SKM-1 treated with dmso at 0.1 percent for 144 hours (cell line): ENCODE measurements around the gene TMEM132D.

Experiments
- DNase-seq: peaks from one replicate; lab custom pipeline; 2025; ENCODE audit not compliant: unreplicated experiment; lab: John Stamatoyannopoulos, UW

Gene TMEM132D

DNA sequence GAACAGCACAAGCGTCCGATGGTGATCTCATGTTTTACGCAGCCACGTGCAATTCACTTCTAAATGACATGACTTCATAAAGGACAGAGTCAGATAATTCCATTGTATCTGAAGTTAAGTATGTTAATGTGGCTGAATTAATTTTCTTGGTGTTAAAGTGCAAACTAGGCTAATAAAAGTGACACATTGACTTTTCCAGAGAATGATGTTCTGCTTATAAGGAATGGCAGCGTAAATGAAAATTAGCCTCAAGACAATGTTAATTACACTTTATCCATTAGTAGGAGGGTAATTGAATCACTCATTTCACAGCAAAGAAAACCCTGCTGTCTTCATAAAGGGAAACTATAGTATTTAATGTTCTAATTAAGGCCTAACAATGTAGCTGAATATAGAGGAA lies 624.1 kb downstream of the TMEM132D start:
- no peak for DNase-seq

DNA sequence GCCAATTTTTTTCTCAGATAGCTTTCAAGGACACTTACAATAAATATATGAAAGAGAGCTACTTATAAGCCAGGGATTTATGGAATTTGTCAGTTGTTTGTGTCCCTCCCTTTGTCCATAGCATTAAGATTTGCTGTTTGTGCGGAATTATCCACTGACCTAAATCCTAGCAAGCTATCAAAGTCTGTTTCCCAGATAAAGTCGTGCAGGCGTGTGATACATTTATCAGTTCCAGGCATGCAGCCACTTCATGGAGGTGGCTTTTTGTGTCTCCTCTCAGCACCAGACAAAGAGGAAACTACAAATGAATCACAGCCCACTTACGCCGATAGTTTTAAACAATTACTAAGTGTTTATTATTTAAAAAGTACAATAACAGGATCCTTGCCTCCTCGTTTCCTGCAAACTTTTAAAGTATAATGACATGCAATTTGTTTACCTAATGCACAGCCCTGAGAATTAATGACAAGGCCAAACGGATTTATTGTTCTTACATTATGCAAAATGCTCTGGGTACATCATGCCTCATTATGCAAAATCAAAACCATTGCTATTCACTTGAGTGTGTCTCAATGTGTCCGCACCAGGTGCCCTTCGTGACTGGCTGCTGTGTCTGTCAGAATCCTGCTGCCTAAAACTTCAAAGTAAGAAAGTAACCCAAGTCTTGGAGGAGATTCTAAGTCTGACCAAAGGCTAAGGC lies 627.3 kb downstream of the TMEM132D start:
- DNase-seq: no peak

- no peak for DNase-seq
Measured at GRCh38 chr12:129269756-129270495, 633.9 kb downstream of the TMEM132D start.

DNA sequence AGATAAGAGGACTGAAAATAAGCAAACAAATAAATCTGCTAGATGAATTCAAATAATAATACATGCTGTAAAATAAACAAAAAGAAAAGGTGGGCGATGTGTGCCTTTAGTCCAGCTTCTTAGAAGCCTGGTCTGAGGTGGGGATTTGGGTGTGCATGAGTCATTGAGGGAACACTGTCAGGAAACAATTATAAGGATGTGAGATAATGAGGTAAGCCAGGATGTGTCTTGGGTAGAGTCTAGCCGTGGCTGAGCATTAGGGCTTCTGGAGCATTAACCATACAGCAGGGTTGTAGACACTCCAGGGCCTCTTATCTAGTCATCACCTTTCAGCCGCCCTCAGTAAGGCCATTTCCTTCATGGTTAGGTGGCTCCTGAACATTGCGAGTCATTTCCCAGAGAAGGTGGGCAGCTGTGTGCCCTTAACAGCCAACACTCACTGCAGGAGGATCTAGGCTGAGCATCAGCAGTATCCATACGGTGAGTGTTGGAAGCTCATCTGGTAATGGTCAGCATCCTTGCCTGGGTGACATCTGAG lies 645.0 kb downstream of the TMEM132D start:
- DNase-seq: no peak

DNA sequence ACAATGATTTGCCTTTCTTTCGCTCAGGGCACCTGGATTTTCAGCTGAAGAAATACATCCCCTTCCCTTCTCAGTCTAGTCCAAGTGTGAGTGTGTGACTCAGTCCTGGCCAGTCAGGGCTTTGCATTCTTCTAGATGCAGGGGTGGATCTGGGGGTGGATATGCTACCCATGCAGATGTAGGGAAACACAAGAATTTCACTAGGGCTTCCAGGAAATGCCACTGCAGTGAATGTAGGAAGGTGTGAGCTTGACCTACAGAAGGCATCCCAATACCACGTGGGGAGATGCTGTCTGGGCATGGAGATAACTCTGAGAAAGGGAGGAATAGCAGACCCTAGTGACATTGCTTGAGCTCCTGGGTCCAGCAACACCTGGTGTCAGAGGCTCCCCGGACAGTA lies 646.3 kb downstream of the TMEM132D start:
- no peak for DNase-seq

DNA sequence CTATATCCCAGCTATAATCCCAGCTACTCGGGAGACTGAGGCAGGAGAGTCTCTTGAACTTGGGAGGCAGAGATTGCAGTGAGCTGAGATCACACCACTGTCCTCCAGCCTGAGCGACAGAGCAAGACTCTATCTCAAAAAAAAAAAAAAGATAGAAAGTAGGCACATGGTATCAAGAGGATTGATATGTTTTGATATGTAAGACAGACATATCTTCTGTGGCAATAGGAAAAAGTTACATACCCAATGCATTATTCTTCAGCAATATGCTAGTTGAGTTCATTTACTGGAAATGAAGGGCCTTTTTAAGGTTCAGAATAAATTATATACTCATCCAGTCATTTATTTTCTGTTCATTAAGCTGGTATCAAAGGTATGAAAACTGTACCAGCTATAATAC lies 657.2 kb downstream of the TMEM132D start:
- DNase-seq: no peak

GRCh38 chr12:129245769-129246168 lies 658.1 kb downstream of the TMEM132D start:
- DNase-seq: no peak

- DNase-seq: no peak
Measured at GRCh38 chr12:129241852-129242251, 662.0 kb downstream of the TMEM132D start.

DNA sequence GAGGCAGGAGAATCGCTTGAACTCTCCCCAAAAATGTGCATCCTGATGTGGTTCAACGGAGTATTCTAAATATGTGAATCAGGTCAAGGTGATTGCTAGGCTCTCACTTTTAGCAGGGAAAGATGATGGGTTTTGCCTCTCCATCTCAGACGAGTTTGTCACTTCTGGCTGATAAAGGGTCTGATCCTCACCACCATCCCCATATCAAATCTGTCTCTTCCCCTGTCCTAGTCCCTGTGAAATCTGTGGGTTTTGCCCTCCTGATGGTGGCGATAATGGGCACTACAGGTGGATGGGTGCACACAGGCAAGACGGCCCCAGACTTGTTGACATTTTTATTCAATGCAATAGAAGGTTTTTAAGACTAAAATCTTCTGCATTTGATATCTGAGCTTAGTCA lies 665.9 kb downstream of the TMEM132D start:
- no peak for DNase-seq

GRCh38 chr12:129234209-129234608 lies 669.6 kb downstream of the TMEM132D start:
- no peak for DNase-seq

DNA sequence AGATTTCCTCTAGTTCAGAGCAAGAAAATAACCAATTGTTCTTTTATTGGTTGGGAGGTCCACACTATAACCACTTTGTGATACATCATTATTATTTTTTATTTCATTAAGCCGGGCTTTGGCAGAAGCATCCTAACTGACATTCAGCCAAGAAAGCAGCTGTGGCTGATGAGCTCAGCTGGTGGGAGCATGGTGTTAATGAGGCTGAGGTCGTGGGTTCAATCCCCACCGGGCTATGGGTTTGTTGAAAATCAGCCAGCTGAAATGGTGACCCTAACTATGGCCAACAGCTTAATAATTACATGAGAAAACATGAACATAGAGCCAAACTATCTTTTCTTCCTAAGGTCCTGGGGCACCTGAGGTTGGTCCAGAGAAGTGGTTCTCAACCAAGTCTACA lies 672.3 kb downstream of the TMEM132D start:
- DNase-seq: no peak

GRCh38 chr12:129230995-129231394 lies 672.8 kb downstream of the TMEM132D start:
- no peak for DNase-seq

DNA sequence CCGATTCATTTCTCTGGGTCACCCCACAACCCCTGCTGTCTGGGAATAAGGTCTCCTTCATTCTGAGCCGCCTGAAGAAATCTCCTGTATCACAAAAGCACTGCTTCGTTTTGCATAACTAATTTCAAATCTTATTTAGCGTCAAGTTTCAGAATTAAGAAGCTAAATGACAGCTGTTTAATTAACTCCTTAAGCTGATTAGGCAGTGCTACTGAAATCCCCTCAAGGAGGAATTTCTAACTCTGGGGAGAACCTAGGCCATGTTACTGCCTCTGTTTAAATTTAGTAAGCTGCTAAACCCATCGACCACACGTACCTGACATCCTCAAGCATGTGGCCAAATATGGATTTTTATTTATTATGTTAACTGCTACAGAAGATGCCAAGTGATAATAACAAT lies 677.0 kb downstream of the TMEM132D start:
- DNase-seq: no peak

GRCh38 chr12:129226005-129226404 lies 677.8 kb downstream of the TMEM132D start:
- no peak for DNase-seq

DNA sequence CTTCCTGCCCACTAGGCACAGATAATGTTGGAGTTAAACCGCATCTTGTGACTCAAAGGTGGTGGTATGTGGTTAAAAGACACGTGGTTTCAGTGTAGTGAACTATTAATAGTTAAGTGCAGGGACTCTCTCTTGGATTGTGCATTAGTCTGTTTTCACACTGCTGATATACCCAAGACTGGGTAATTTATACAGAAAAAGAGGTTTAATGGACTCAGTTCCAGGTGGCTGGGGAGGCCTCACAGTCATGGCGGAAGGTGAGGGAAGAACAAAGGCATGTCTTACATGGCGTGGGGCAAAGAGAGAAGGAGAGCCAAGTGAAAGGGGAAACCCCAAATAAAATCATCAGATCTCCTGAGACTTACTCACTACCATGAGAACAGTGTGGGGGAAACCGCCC lies 688.3 kb downstream of the TMEM132D start:
- DNase-seq: no peak

DNA sequence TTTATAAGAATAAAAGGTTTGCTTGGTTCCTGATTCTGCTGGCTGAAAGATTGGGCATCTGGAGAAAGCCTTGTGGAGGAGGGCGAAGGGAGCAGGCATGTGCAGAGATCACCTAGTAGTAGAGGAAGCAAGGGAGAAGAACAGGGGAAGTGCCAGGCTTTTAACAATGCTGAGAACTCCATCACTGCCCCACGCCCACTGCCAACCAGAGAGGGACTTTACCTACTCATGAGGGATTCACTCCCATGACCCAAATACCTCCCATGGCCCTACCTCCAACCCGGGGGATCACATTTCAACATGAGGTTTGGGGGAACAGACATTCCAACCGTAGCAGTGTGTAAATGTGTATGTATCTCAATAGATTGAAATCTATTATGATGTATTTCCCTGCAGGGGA lies 690.3 kb downstream of the TMEM132D start:
- no peak for DNase-seq

- no peak for DNase-seq
Measured at GRCh38 chr12:129211862-129212630, 691.8 kb downstream of the TMEM132D start.

DNA sequence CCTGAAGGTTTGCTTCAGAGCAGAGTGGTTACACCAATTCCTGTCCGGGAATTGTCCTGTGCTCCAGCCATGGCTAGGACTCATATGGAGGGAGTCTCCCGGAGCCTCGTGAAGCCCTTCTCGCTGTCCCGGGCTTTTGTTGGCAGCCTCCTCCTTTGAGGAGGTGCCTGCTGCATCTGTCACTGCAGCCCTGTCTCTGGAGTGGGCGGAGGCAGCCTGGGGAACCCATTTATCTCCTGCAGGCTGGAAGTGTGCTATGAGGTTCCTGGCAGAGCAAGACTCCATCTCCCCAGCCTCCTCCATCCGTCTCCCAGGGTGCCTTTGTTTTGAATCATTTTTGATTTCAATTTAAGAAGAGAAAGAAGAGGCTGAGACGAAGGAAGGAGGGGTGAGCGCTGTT lies 695.3 kb downstream of the TMEM132D start:
- DNase-seq: no peak

GRCh38 chr12:129207084-129207483 lies 696.7 kb downstream of the TMEM132D start:
- no peak for DNase-seq

- no peak for DNase-seq
Measured at GRCh38 chr12:129203456-129203855, 700.4 kb downstream of the TMEM132D start.

- no peak for DNase-seq
Measured at GRCh38 chr12:129202109-129202814, 701.6 kb downstream of the TMEM132D start.
